Aorta (tissue), 5 donors: Measurements from ENCODE around the gene PHC2. TPM values are rescaled to one million over a fixed set of nuclear protein-coding genes. Genes with fewer than 3 reads are reported as not detected.

Experiments used
- ATAC-seq: fragments of 200-7000 bp; cut with Tn5 transposase; one replicate; pipeline ENCODE4 v1.9.1; 2022; ENCODE audit warnings: moderate library complexity; ENCODE audit not compliant: low FRiP score
- DNase-seq, 2 donors: peaks; one replicate each; pipeline ENCODE4 v3.0.0-alpha.2; 2020
- H3K27ac ChIP-seq, 2 donors: one replicate each; pipeline ENCODE4 v1.5.1; 2013; ENCODE audit warnings: low read length in 2 of 2, mild to moderate bottlenecking in 2 of 2, moderate library complexity in 2 of 2, control low read depth in 1 of 2, inconsistent platforms in 1 of 2, low read depth in 1 of 2
- H3K27me3 ChIP-seq, 2 donors: one replicate each; pipeline ENCODE4 v1.6.1; 2013; ENCODE audit warnings: control low read depth in 1 of 2, low read length in 1 of 2, mild to moderate bottlenecking in 1 of 2, moderate library complexity in 1 of 2; ENCODE audit not compliant: insufficient read depth in 2 of 2, control insufficient read depth in 1 of 2
- H3K36me3 ChIP-seq, 2 donors: one replicate each; pipeline ENCODE4 v1.6.1; 2013; ENCODE audit warnings: control low read depth in 1 of 2, low read length in 1 of 2, mild to moderate bottlenecking in 1 of 2; ENCODE audit not compliant: insufficient read depth in 2 of 2, control insufficient read depth in 1 of 2
- H3K4me1 ChIP-seq, 2 donors: one replicate each; pipeline ENCODE4 v1.6.1; 2013; ENCODE audit warnings: low read length in 2 of 2, control low read depth in 1 of 2, mild to moderate bottlenecking in 1 of 2, moderate library complexity in 1 of 2; ENCODE audit not compliant: insufficient read depth in 2 of 2, control insufficient read depth in 1 of 2
- H3K4me3 ChIP-seq, 2 donors: one replicate each; pipeline ENCODE4 v1.5.1; 2013; ENCODE audit warnings: low read length in 2 of 2, control low read depth in 1 of 2, mild to moderate bottlenecking in 1 of 2
- H3K9me3 ChIP-seq: one replicate; pipeline ENCODE4 v1.6.1; 2013; ENCODE audit warnings: mild to moderate bottlenecking, low read length; ENCODE audit not compliant: control insufficient read depth
- WGBS, 2 donors: extraction: QIAGEN DNeasy Blood & Tissue Kit; methylation state at CpG; one replicate each; pipeline ENCODE4 v1.1.7; 2013; 5-methylcytosine and 5-hydroxymethylcytosine counted together
- intact Hi-C, 2 donors: fragments of 100-400 bp; cut with DNase I; formaldehyde crosslinking; loops; one replicate each; pipeline versions ENCODE4 v1.14.2 to v1.15.0; 2022
- polyA plus RNA-seq, 2 donors: library from polyadenylated mRNA; stranded (reverse); fragments of 200-250 nt; gene quantifications; one replicate each; pipeline ENCODE4 v1.2.3, GENCODE V29; 2013
- total RNA-seq, 2 donors: library from RNA; stranded (reverse); fragmentation: NEBNext Ultra II Directional; extraction: Animal tissue kit (Norgen Biotek cat#: 25700); gene quantifications; one replicate each; pipeline ENCODE4 v1.2.1, GENCODE V29; 2021
- donor health status: healthy with polysubstance abuse.
- donor health status: Bipolar disorder and iron deficiency.
- donor health status: DM: no; HTN: no; CAD: no.
- donor health status: DM: no; HTN: no; CAD: no.
- donor health status: DM: yes; HTN: yes; CAD: no.

The PHC2 gene
- total and polyA plus RNA-seq, 4 donors, result 82.4 to 156 (median 107) TPM

DNA sequence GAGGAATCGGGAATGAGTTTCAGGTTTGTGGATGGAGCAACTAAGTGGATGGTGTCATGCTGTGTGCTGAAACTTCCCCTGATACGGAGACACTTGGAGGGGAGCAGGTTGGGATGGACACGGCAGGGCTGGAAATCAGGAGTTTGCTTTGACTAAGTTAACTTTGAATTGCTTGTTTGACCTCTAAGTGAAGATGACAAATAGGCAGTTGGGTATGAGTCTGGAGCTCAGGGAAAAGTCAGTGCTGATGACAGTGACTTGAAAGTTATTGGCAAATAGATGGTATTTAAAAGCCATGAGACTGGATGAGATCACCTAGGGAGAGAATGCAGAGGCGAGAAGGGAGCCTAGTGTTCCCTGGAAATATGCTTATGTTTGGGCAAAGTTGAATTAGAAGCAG is 28.8 kb upstream of the PHC2 start:
- intact Hi-C loops, result loop anchor here (5.0 kb wide), 3 partner anchors 92 to 242 kb away; no protein-coding TSS in a partner anchor

DNA sequence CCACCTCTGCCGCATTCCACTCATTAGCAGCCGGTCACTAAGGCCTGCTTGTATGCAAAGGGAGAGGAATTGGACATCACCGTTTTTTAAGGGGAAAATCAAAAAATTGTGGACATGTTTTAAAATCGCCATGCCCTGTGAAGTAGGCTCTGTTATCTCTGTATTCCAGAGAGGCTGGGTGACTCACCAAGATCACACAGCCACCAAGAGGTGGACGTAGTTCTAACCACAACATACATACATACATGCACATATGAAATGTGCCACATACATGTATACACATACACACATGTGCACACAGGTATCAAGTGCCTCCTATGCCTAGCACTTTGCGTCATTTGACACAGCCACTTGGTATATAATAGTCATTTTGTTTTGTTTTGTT is 25.6 kb upstream of the PHC2 start:
- Histone ChIP-seq H3K4me3 (no peak overlapping the region), H3K27me3 (no peaks in the 10 kb centered on the region), H3K36me3 (no peaks in the 10 kb centered on the region), H3K4me1 (peaks cover 4 to 5% of the 10 kb centered on the region in 2 donors), H3K9me3 (no peaks in the 10 kb centered on the region), H3K27ac (peak overlapping the region in 1 of 2 donors; percentile 69)
- ATAC-seq (no peak), DNase-seq (no peak)
- intact Hi-C loops, result loop anchor here (5.0 kb wide), 2 partner anchors 89 to 239 kb away; no protein-coding TSS in a partner anchor
- 28% methylated on average over 6 of the region's 6 CpGs for WGBS, 2 donors

More for the DNA sequence above, 28.8 kb upstream of the PHC2 start:
- H3K4me1 ChIP-seq, result peaks cover 4 to 5% of the 10 kb centered on the region in 2 donors
- no peaks in the 10 kb centered on the region for H3K9me3 ChIP-seq
- ATAC-seq, result no peak
- peak overlapping the region; percentile 88 to 91 for H3K27ac ChIP-seq
- no peak for DNase-seq
- no peak overlapping the region for H3K4me3 ChIP-seq
- 64 to 66% methylated on average over 4 of the region's 4 CpGs for WGBS, 2 donors
- H3K36me3 ChIP-seq, result no peaks in the 10 kb centered on the region
- no peaks in the 10 kb centered on the region for H3K27me3 ChIP-seq

DNA sequence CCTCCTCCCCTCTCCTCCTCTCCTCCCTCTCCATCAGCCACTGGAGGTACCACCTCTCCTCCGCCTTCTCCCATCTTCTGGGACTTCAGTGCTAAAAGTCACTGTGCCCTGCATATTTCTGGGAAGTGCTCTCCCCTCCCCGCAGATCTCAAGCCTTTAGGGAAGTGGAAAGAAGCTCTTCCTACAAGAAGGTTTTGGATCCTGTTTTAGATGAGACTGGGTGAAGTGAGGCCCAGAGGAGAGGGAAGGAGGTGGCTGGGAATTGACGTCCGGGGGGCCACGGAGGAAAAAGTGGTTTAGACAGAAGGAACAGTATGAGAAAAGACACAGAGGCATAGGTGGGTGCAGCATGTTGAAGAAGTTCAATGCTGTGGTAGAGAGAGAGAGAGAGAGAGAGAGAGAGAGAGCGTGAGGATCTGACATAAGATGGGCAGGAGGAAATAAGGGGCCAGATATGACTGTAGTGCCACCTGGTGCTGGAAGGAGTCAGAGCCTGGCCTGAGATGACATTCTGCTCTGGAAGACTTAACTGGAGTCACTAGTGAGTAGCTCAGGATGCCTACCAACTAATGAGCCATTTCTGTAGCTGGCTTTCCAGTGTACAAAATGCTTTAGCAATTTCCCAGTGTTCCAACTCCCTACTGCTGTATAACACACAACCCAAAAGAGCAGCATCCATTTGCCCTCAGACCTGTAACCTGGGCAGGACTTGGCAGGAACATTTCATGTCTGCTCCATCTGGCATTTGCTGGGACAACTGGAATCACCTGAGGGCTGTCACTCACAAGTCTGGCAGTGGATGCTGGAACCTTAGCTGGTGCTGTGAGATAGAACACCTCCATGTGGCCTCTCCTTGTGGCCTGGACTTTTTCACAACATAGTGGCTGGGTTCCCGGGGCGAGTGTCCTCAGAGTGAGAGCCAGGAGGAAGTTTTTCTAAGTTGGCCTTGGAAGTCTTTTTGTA is 24.9 kb upstream of the PHC2 start:
- Histone ChIP-seq H3K36me3 (no peaks in the 10 kb centered on the region), H3K27me3 (no peaks in the 10 kb centered on the region), H3K4me3 (no peak overlapping the region), H3K9me3 (no peaks in the 10 kb centered on the region), H3K27ac (peak overlapping the region in 1 of 2 donors; percentile 69), H3K4me1 (peaks cover 4 to 5% of the 10 kb centered on the region in 2 donors)
- intact Hi-C loops, result loop anchor here (5.0 kb wide), 2 partner anchors 89 to 239 kb away; no protein-coding TSS in a partner anchor
- 28 to 30% methylated on average over 7 to 8 of the region's 8 CpGs for WGBS, 2 donors
- peak; percentile 73 for ATAC-seq
- DNase-seq, result peak in 1 of 2 donors; percentile 63

DNA sequence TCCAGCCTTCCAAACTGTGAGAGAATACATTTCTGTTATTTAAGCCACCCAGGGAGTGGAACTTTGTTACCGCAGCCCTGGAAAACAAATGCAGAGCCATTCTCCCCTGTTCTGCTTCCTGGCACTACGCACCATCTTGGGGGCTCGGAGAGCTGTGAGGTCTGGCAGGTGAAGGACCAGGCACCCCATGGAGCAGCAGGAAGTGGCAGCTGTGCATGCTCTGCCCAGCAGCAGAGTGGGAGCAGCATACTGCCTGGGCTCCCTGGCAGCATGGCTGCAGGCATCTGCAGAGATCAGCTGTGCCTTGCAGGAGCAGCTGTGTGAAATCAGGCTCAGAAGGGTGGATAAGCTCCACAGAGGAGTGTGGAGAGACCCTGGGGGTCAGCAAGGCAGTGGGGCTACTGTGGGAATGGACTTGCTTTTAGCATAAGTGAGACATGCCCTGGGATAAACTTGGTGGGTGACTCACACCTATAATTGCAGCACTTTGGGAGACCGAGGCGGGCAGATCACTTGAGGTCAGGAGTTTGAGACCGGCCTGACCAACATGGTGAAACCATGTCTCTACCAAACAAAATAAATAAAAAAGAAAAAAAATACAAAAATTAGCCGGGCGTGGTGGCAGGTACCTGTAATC is 23.9 kb upstream of the PHC2 start:
- DNase-seq (no peak), ATAC-seq (no peak)
- no peaks in the 10 kb centered on the region for H3K36me3 ChIP-seq
- 93 to 95% methylated on average over 8 of the region's 8 CpGs for WGBS, 2 donors
- no peaks in the 10 kb centered on the region for H3K27me3 ChIP-seq
- no peak overlapping the region for H3K27ac ChIP-seq
- peaks cover 0 to 3% of the 10 kb centered on the region in 2 donors for H3K4me1 ChIP-seq
- no peaks in the 10 kb centered on the region for H3K9me3 ChIP-seq
- intact Hi-C loops, result loop anchor here (5.0 kb wide), 2 partner anchors 87 to 237 kb away; no protein-coding TSS in a partner anchor
- no peak overlapping the region for H3K4me3 ChIP-seq

DNA sequence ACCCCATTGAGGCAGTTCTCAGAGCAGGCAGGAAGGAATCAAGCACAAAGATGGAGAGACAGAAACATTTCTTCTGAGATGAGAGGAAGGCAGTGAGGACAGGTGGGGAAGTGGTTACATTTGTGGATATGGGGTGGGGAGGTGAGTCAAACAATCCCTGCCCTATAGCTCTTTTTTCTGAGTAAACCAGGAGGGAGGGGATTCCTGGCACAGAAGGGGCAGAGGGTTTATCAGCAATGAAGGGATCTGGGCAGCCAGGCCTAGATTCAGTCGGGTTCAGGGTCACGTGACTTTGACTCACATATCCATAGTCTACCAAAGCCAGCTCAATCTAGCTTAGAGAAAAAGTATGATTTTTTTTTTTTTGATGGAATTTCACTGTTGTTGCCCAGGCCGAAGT is 15.7 kb upstream of the PHC2 start:
- no peak for DNase-seq
- no peak overlapping the region for H3K4me3 ChIP-seq
- no peaks in the 10 kb centered on the region for H3K9me3 ChIP-seq
- intact Hi-C loops, result no loop called here
- WGBS, 2 donors, result 59 to 85% methylated on average over 3 of the region's 3 CpGs
- H3K27ac ChIP-seq, result no peak overlapping the region
- no peak for ATAC-seq
- H3K36me3 ChIP-seq, result no peaks in the 10 kb centered on the region
- no peaks in the 10 kb centered on the region for H3K27me3 ChIP-seq
- no peaks in the 10 kb centered on the region for H3K4me1 ChIP-seq

DNA sequence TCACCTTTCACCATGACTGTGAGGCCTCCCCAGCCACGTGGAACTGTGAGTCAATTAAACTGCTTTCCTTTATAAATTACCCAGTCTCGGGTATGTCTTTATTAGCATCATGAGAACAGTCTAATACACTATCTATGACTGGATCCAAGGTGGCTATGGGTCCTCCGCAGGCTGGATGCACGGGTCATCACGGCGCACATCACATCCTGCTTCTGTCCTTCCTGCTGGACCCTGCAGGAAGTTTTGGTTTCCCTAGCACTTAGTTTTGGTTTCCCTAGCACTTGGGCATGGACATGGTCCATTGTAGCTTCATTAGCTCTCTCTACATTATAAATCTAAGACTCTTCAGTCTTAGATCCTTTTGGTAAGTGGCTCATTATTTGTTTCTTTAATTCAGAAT is 14.2 kb upstream of the PHC2 start:
- Histone ChIP-seq H3K4me1 (no peaks in the 10 kb centered on the region), H3K4me3 (no peak overlapping the region), H3K27me3 (no peaks in the 10 kb centered on the region), H3K36me3 (no peaks in the 10 kb centered on the region), H3K9me3 (no peaks in the 10 kb centered on the region), H3K27ac (no peak overlapping the region)
- no peak for ATAC-seq
- intact Hi-C loops, result no loop called here
- 92% methylated on average over 6 of the region's 6 CpGs for WGBS, 2 donors
- DNase-seq, result no peak

DNA sequence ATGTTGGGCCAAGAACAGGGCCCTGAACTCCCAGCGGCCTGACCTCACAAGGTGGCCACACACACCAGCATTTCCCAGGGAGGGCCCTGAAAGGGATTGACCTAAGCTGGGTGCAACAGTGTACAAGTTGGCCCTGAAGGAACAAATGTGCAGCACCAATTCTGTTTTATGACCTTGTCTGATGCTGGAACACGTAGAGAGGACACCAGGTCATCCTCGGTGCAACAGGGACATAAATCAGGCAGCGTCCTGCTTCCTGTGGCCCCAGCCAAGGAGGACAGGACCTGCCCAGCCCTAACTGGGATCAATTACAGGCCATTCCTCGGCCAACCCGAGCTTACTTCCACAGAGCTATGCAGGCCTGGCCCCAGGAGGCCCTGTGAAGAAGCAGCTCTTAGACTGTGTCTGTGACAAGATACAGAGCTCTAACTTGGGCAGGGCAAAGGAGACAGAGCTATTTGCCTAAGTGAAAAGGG is 12.8 kb upstream of the PHC2 start:
- WGBS, 2 donors, result 85 to 88% methylated on average over 6 of the region's 6 CpGs
- intact Hi-C loops, result no loop called here
- ATAC-seq, result no peak

DNA sequence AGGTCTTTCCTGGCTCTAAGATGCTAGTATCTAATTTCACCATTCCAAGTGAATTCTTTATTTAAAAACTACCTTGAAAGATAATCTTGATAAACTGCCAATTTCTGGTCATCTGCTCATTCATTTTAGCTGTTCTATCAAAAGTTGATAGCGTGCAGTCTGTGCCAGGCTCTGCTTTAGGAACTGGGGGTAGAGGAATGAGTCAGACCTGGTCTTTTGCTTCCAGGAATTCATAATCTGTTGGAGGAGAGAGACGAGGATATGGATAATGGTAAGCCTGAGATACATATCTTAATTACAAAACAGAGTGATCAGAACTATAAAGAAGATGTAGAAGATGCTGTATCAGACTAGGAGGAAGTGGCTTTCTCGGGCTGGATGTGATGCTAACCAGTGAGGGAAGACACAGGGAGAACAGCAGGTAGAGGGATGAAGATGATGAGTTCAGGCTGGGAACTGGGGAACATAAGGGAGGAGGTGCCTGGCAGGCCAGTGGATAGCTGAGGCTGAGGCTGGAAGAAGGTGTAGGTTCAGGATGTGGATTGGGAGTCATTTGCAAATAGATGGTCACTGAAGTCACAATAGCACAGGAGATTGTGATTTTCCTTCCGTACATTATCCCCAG is 12.3 kb upstream of the PHC2 start:
- DNase-seq (no peak), ATAC-seq (no peak)
- H3K4me3 ChIP-seq, result no peak overlapping the region
- no peaks in the 10 kb centered on the region for H3K4me1 ChIP-seq
- no peaks in the 10 kb centered on the region for H3K36me3 ChIP-seq
- H3K27ac ChIP-seq, result no peak overlapping the region
- H3K27me3 ChIP-seq, result no peaks in the 10 kb centered on the region
- intact Hi-C loops, result no loop called here
- 46 to 73% methylated on average over 4 of the region's 4 CpGs for WGBS, 2 donors
- no peaks in the 10 kb centered on the region for H3K9me3 ChIP-seq

More for the DNA sequence above, 12.8 kb upstream of the PHC2 start:
- H3K27me3 ChIP-seq, result no peaks in the 10 kb centered on the region
- H3K4me3 ChIP-seq, result no peak overlapping the region
- no peaks in the 10 kb centered on the region for H3K36me3 ChIP-seq
- DNase-seq, result no peak
- no peaks in the 10 kb centered on the region for H3K4me1 ChIP-seq
- no peaks in the 10 kb centered on the region for H3K9me3 ChIP-seq
- H3K27ac ChIP-seq, result no peak overlapping the region
